SK-N-SH (cell line): Measurements from ENCODE around the gene CDC25A. TPM values are rescaled to one million over a fixed set of nuclear protein-coding genes. Genes with fewer than 3 reads are reported as not detected.

Experiments
- CTCF ChIA-PET: fragments of 300-600, 350-600 bp; formaldehyde crosslinking; extraction: SDS; loops from one replicate; lab custom pipeline; 2021; lab: Yijun Ruan, JAX
- POLR2A ChIA-PET: fragments of 350-600 bp; sonication (Branson Sonifier 250); formaldehyde crosslinking; extraction: SDS; loops from one replicate; lab custom pipeline; 2020; ENCODE audit warnings: antibody characterized with exemption, inconsistent platforms; lab: Yijun Ruan, JAX
- DNase-seq: peaks from one replicate; pipeline ENCODE4 v3.0.0; 2012
- H2AFZ ChIP-seq: fragments of 200-600 bp; sonication (generic); 2 replicates; pipeline ENCODE4 v1.8.1; 2016; ENCODE audit warnings: antibody characterized with exemption, mild to moderate bottlenecking, low read depth
- H3F3A ChIP-seq: fragments of 200-600 bp; sonication (generic); replicated peaks from 2 replicates; pipeline ENCODE3; 2016; ENCODE audit warnings: antibody characterized with exemption, mild to moderate bottlenecking; ENCODE audit not compliant: insufficient read depth
- H3K27ac ChIP-seq, 2 experiments: fragments of 200-500 bp in 1 of 2; fragments of 200-600 bp in 1 of 2; sonication (Bioruptor generic) in 1 of 2; sonication (generic), shearing (Covaris generic) in 1 of 2; 2 replicates each; pipeline versions ENCODE4 v1.5.1 to v1.6.1; 2014 to 2016; ENCODE audit warnings: low read depth in 2 of 2, inconsistent platforms in 1 of 2, low read length in 1 of 2, mild to moderate bottlenecking in 1 of 2, mixed read lengths in 1 of 2
- H3K27me3 ChIP-seq: fragments of 200-600 bp; sonication (generic), shearing (Covaris generic); 2 replicates; pipeline ENCODE4 v1.6.1; 2016; ENCODE audit warnings: mixed run types; ENCODE audit not compliant: insufficient read depth
- H3K36me3 ChIP-seq, 2 experiments: fragments of 200-500 bp in 1 of 2; fragments of 200-600 bp in 1 of 2; sonication (Bioruptor generic) in 1 of 2; sonication (generic) in 1 of 2; replicated peaks in 1 of 2; 2 replicates each; pipeline versions ENCODE3 to v1.5.1; 2014 to 2016; ENCODE audit warnings: low read length in 1 of 2, mild to moderate bottlenecking in 1 of 2; ENCODE audit not compliant: insufficient read depth in 2 of 2, control insufficient read depth in 1 of 2
- H3K4me1 ChIP-seq, 2 experiments: fragments of 200-500 bp in 1 of 2; fragments of 200-600 bp in 1 of 2; sonication (Bioruptor generic) in 1 of 2; sonication (generic), shearing (Covaris generic) in 1 of 2; 2 replicates each; pipeline versions ENCODE4 v1.5.1 to v1.6.1; 2014 to 2016; ENCODE audit warnings: low read depth in 1 of 2, low read length in 1 of 2, mixed run types in 1 of 2; ENCODE audit not compliant: insufficient read depth in 2 of 2, control insufficient read depth in 1 of 2
- H3K4me2 ChIP-seq: fragments of 200-600 bp; sonication (generic), shearing (Covaris generic); 2 replicates; pipeline ENCODE4 v1.6.1; 2017; ENCODE audit warnings: mixed run types
- H3K4me3 ChIP-seq, 2 experiments: fragments of 200-500 bp in 1 of 2; fragments of 200-600 bp in 1 of 2; sonication (Bioruptor generic) in 1 of 2; sonication (generic), shearing (Covaris generic) in 1 of 2; 2 replicates each; pipeline versions ENCODE4 v1.5.1 to v1.8.1; 2014 to 2016; ENCODE audit warnings: low read depth in 2 of 2, inconsistent platforms in 1 of 2, low read length in 1 of 2, mild to moderate bottlenecking in 1 of 2, mixed read lengths in 1 of 2, moderate library complexity in 1 of 2
- H3K79me2 ChIP-seq: fragments of 200-600 bp; sonication (generic); 2 replicates; pipeline ENCODE4 v1.8.1; 2017; ENCODE audit warnings: mild to moderate bottlenecking; ENCODE audit not compliant: insufficient read depth
- H3K9ac ChIP-seq: fragments of 200-600 bp; sonication (generic); 2 replicates; pipeline ENCODE4 v1.6.1; 2017; ENCODE audit warnings: mixed run types
- H3K9me2 ChIP-seq: fragments of 200-600 bp; sonication (generic); 2 replicates; pipeline ENCODE4 v1.6.1; 2017; ENCODE audit warnings: mixed run types
- H3K9me3 ChIP-seq: fragments of 200-600 bp; sonication (generic); 2 replicates; pipeline ENCODE4 v1.6.1; 2017; ENCODE audit warnings: mixed run types, mild to moderate bottlenecking, moderate library complexity
- H4K20me1 ChIP-seq: fragments of 200-600 bp; sonication (generic); 2 replicates; pipeline ENCODE4 v1.6.1; 2017; ENCODE audit warnings: mild to moderate bottlenecking, mixed run types; ENCODE audit not compliant: insufficient read depth
- CHD2 ChIP-seq: fragments of 150-350 bp; IDR thresholded peaks from 2 replicates; pipeline ENCODE4 v1.6.1; 2018; ENCODE audit warnings: low read length; ENCODE audit not compliant: partially characterized antibody
- ELF1 ChIP-seq: IDR thresholded peaks from 2 replicates; pipeline ENCODE4 v1.4.0; 2012
- EP300 ChIP-seq, 2 experiments: IDR thresholded peaks; 2 replicates each; pipeline versions ENCODE4 v1.4.0 to v1.6.1; 2012; ENCODE audit warnings: borderline replicate concordance in 1 of 2, low read depth in 1 of 2, low read length in 1 of 2
- EZH2phosphoT487 ChIP-seq: fragments of 200-600 bp; sonication (generic); IDR thresholded peaks from 2 replicates; pipeline ENCODE4 v1.6.1; 2017; ENCODE audit warnings: low read depth, mixed run types, mild to moderate bottlenecking, antibody characterized with exemption, moderate library complexity, borderline replicate concordance
- FOSL2 ChIP-seq: IDR thresholded peaks from 2 replicates; pipeline ENCODE4 v1.4.0; 2012; ENCODE audit warnings: low read depth, mild to moderate bottlenecking, moderate library complexity, borderline replicate concordance
- GABPA ChIP-seq: IDR thresholded peaks from 2 replicates; pipeline ENCODE4 v1.4.0; 2012; ENCODE audit warnings: low read depth, mild to moderate bottlenecking
- GATA2 ChIP-seq: sonication (generic); formaldehyde crosslinking; IDR thresholded peaks from 2 replicates; pipeline ENCODE4 v1.5.0; 2020; ENCODE audit warnings: mild to moderate bottlenecking, missing genetic modification reagents
- MXI1 ChIP-seq: IDR thresholded peaks from 2 replicates; pipeline ENCODE4 v1.6.1; 2012; ENCODE audit warnings: mild to moderate bottlenecking, low read depth, low read length, improper control_type of control experiment
- NFIC ChIP-seq: IDR thresholded peaks from 2 replicates; pipeline ENCODE4 v1.4.0; 2012; ENCODE audit warnings: borderline replicate concordance
- RAD21 ChIP-seq: IDR thresholded peaks from 2 replicates; pipeline ENCODE4 v1.6.1; 2012; ENCODE audit warnings: mild to moderate bottlenecking, low read length
- RXRA ChIP-seq: IDR thresholded peaks from 2 replicates; pipeline ENCODE4 v1.4.0; 2012; ENCODE audit warnings: low read depth, mild to moderate bottlenecking, borderline replicate concordance
- TAF1 ChIP-seq: IDR thresholded peaks from 2 replicates; pipeline ENCODE4 v1.6.1; 2012; ENCODE audit warnings: low read depth, mild to moderate bottlenecking, low read length, moderate library complexity, borderline replicate concordance
- WGBS: methylation state at CpG from one replicate; pipeline ENCODE4 v1.1.6; 2017; ENCODE audit warnings: low lambda C conversion rate; 5-methylcytosine and 5-hydroxymethylcytosine counted together
- polyA plus RNA-seq, 3 experiments: library from polyadenylated mRNA; depleted of rRNA; stranded (reverse); fragments of >200 nt; gene quantifications; 2 replicates each; pipeline ENCODE4 v1.2.3, GENCODE V29; 2012
- TF ChIP-seq, protein P1 (sequence below): fragments of 200-600 bp; sonication (generic); IDR thresholded peaks from 2 replicates; pipeline ENCODE4 v1.6.1; 2017; ENCODE audit warnings: antibody characterized with exemption, mild to moderate bottlenecking, moderate library complexity
- TF ChIP-seq, protein P2 (sequence below): fragments of 150-350 bp; IDR thresholded peaks from 2 replicates; pipeline ENCODE4 v1.6.1; 2016; ENCODE audit warnings: mild to moderate bottlenecking, low read depth, low read length
- TF ChIP-seq, protein P3 (sequence below): fragments of 150-350 bp; IDR thresholded peaks from 2 replicates; pipeline ENCODE4 v1.6.1; 2017; ENCODE audit warnings: antibody characterized with exemption, low read length, low read depth, borderline replicate concordance
- TF ChIP-seq, protein P4 (sequence below): IDR thresholded peaks from 2 replicates; pipeline ENCODE4 v1.4.0; 2012; ENCODE audit warnings: low read depth, borderline replicate concordance

CDC25A gene
- polyA plus RNA-seq, 1 of the 3 experiments (the other 2 are of a cell fraction), result 3.3 TPM

DNA sequence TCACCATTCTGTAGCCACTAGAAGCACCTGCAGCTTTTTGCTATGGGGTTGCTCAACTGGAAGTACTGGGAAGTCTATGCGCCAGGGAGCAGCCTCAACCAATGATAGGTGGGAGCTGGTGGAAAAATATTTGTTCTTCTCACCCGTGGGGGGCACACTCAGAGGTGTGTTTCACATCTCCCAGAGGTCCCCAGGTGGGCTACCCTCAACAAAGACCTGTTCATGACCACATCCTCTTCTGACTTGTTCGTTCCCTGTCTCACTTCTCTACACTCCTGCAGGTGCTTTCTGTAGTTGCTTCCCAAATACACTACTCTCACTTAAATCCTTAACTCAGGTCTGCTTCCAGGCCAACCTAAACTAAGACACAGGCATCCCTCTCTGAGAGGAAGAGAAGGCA lies 38.7 kb upstream of the CDC25A start:
- H2AFZ ChIP-seq, result no peak overlapping the region
- TF ChIP-seq TAF1 (no peak), GATA2 (no peak), EZH2phosphoT487 (no peak), RAD21 (no peak), ELF1 (no peak), FOSL2 (no peak), MXI1 (no peak), GABPA (no peak), NFIC (no peak), RXRA (no peak), CHD2 (no peak), EP300 (IDR thresholded peaks at IDR 0.05; ENCODE audit: borderline replicate concordance in 1 of 2, low read depth in 1 of 2, low read length in 1 of 2) (no peak)
- TF ChIP-seq, protein P1, sequence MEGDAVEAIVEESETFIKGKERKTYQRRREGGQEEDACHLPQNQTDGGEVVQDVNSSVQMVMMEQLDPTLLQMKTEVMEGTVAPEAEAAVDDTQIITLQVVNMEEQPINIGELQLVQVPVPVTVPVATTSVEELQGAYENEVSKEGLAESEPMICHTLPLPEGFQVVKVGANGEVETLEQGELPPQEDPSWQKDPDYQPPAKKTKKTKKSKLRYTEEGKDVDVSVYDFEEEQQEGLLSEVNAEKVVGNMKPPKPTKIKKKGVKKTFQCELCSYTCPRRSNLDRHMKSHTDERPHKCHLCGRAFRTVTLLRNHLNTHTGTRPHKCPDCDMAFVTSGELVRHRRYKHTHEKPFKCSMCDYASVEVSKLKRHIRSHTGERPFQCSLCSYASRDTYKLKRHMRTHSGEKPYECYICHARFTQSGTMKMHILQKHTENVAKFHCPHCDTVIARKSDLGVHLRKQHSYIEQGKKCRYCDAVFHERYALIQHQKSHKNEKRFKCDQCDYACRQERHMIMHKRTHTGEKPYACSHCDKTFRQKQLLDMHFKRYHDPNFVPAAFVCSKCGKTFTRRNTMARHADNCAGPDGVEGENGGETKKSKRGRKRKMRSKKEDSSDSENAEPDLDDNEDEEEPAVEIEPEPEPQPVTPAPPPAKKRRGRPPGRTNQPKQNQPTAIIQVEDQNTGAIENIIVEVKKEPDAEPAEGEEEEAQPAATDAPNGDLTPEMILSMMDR, result no peak
- TF ChIP-seq, protein P2, sequence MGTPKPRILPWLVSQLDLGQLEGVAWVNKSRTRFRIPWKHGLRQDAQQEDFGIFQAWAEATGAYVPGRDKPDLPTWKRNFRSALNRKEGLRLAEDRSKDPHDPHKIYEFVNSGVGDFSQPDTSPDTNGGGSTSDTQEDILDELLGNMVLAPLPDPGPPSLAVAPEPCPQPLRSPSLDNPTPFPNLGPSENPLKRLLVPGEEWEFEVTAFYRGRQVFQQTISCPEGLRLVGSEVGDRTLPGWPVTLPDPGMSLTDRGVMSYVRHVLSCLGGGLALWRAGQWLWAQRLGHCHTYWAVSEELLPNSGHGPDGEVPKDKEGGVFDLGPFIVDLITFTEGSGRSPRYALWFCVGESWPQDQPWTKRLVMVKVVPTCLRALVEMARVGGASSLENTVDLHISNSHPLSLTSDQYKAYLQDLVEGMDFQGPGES, result no peak
- TF ChIP-seq, protein P3, sequence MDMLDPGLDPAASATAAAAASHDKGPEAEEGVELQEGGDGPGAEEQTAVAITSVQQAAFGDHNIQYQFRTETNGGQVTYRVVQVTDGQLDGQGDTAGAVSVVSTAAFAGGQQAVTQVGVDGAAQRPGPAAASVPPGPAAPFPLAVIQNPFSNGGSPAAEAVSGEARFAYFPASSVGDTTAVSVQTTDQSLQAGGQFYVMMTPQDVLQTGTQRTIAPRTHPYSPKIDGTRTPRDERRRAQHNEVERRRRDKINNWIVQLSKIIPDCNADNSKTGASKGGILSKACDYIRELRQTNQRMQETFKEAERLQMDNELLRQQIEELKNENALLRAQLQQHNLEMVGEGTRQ, result no peak
- TF ChIP-seq, protein P4, sequence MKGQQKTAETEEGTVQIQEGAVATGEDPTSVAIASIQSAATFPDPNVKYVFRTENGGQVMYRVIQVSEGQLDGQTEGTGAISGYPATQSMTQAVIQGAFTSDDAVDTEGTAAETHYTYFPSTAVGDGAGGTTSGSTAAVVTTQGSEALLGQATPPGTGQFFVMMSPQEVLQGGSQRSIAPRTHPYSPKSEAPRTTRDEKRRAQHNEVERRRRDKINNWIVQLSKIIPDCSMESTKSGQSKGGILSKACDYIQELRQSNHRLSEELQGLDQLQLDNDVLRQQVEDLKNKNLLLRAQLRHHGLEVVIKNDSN, result no peak
- H3K27ac ChIP-seq, result no peak overlapping the region
- no peak for DNase-seq
- POLR2A ChIA-PET, result no interaction called here
- no peaks in the 10 kb centered on the region for H4K20me1 ChIP-seq
- no peak overlapping the region for H3K4me3 ChIP-seq
- H3K9me3 ChIP-seq, result no peaks in the 10 kb centered on the region
- no peaks in the 10 kb centered on the region for H3K79me2 ChIP-seq
- CTCF ChIA-PET, result interaction anchor here (2.0 to 11.9 kb wide), 3 partner anchors 33 to 209 kb away, joined by 10 to 120 read pairs (median 31); no protein-coding TSS in a partner anchor
- peaks cover 0 to 7% of the 10 kb centered on the region in 2 experiments; a peak in 1 of 4 replicates for H3K4me1 ChIP-seq
- no peak overlapping the region for H3K4me2 ChIP-seq
- peaks cover 7% of the 10 kb centered on the region; the same call in 1 of the 2 replicates for H3K27me3 ChIP-seq
- no peak overlapping the region for H3K9ac ChIP-seq
- no peaks in the 10 kb centered on the region for H3K36me3 ChIP-seq
- H3F3A ChIP-seq, result no peaks in the 10 kb centered on the region
- no peaks in the 10 kb centered on the region for H3K9me2 ChIP-seq
- 45% methylated on average over 3 of the region's 3 CpGs for WGBS
